Measurements from ENCODE around the gene MS4A18.

MS4A18 gene

DNA sequence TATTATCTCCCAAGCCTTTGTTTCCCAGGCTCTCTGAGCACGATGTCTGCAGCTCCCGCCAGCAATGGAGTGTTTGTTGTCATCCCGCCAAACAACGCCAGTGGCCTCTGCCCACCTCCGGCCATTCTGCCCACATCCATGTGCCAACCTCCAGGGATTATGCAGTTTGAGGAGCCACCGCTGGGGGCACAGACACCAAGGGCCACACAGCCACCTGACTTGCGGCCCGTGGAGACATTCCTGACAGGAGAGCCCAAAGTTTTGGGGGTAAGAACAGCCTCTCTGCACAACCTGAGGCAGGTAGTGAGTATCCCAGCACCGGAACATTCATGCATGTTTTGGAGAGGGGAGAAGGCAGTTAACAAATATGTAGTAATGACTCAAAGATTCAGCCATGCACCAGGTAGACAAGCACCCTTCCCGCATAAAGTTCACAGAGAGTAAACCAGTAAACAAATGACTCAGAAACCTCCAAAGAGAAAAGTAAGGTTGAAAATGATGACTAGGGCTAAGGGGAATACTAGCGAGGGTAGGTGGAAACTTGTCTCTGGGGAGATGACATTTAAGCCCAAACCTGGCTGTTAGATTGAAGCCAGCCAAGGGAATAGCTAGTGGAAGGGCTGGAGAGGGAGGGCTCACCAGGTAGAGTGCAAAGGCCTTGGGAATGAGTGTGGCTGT lies 39.3 kb downstream of the MS4A18 start:
- Histone ChIP-seq H3K4me1 (ENCODE audit: control insufficient read depth, insufficient read depth, low read length, poor library complexity, severe bottlenecking) (no peaks in the 10 kb centered on the region), H3K27ac (ENCODE audit: insufficient read depth, low read length, poor library complexity, severe bottlenecking) (no peak overlapping the region), H3K9me3 (ENCODE audit: control insufficient read depth, low read length) (no peaks in the 10 kb centered on the region), H3K27me3 (replicated peaks; ENCODE audit: control insufficient read depth, insufficient read depth, low read length, poor library complexity, severe bottlenecking) (peaks cover 3% of the 10 kb centered on the region), H3K4me3 (ENCODE audit: insufficient read depth, low read depth, low read length, poor library complexity, severe bottlenecking) (no peak overlapping the region), H3K36me3 (ENCODE audit: control insufficient read depth, insufficient read depth, low read length) (no peaks in the 10 kb centered on the region)
- DNase-seq, result no peak

DNA sequence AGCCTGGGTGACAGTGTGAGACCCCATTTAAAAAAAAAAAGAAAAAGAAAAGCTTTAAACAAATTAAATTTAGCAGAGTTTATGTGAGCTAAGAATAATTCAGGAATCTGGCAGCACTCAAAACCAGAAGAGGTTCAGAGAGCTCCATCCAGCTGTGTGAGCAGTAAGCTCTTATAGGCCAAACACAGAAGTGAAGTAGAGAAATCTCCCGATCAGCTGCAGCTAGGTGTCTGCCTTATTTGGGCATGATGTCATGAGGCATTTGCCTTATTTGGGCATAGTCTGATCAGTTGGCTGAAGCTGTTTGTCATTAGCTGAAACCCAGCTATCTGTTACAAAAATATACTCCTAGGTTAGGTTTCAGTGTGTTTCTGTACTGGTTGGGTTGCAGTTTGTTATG lies 40.4 kb downstream of the MS4A18 start:
- Histone ChIP-seq H3K4me3 (ENCODE audit: insufficient read depth, low read depth, low read length, poor library complexity, severe bottlenecking) (no peak overlapping the region), H3K27me3 (replicated peaks; ENCODE audit: control insufficient read depth, insufficient read depth, low read length, poor library complexity, severe bottlenecking) (peaks cover 3% of the 10 kb centered on the region), H3K36me3 (ENCODE audit: control insufficient read depth, insufficient read depth, low read length) (no peaks in the 10 kb centered on the region), H3K4me1 (ENCODE audit: control insufficient read depth, insufficient read depth, low read length, poor library complexity, severe bottlenecking) (no peaks in the 10 kb centered on the region), H3K9me3 (ENCODE audit: control insufficient read depth, low read length) (no peaks in the 10 kb centered on the region), H3K27ac (ENCODE audit: insufficient read depth, low read length, poor library complexity, severe bottlenecking) (no peak overlapping the region)
- DNase-seq, result no peak

DNA sequence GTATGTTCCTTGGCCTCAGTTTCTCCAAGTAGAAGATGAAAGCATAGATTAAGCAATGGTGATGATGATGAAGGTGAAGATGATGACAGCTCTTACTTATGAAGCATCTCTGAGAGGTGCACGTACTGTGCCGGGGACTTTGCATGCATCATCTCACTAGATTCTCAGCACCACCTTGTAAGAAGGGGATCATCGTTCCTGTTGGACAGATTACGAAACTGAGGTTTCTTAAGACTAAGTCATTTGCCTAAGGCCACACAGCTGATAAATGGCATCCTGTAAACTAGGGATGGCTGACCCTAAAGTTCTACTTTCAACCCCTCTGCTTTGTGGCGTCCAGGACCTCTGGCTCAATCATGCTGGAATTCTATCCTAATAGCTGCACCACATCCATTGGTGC lies 40.8 kb downstream of the MS4A18 start:
- Histone ChIP-seq H3K9me3 (ENCODE audit: control insufficient read depth, low read length) (no peaks in the 10 kb centered on the region), H3K4me1 (ENCODE audit: control insufficient read depth, insufficient read depth, low read length, poor library complexity, severe bottlenecking) (no peaks in the 10 kb centered on the region), H3K4me3 (ENCODE audit: insufficient read depth, low read depth, low read length, poor library complexity, severe bottlenecking) (no peak overlapping the region), H3K27ac (ENCODE audit: insufficient read depth, low read length, poor library complexity, severe bottlenecking) (no peak overlapping the region), H3K36me3 (ENCODE audit: control insufficient read depth, insufficient read depth, low read length) (no peaks in the 10 kb centered on the region), H3K27me3 (replicated peaks; ENCODE audit: control insufficient read depth, insufficient read depth, low read length, poor library complexity, severe bottlenecking) (peaks cover 3% of the 10 kb centered on the region)
- DNase-seq, result no peak

DNA sequence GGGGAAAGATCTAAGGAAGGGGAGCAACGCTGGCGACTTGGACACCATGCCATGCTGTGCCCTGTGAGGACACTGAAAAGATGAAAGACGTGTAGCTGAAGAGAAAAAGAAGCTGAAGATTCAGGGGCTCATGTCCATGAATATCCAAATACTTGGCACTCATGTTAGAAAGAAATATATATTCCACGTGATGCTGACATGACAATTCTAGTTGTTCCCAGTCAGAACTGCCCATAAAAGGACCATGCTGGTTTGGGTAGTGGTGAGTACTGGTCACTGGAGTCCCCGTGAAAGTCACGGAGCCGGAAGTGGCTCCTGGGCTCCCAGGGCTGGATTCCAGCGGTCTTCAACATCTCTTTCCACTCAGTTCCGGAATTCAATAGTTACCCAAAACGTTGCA lies 42.0 kb downstream of the MS4A18 start:
- Histone ChIP-seq H3K36me3 (ENCODE audit: control insufficient read depth, insufficient read depth, low read length) (no peaks in the 10 kb centered on the region), H3K9me3 (ENCODE audit: control insufficient read depth, low read length) (no peaks in the 10 kb centered on the region), H3K27me3 (replicated peaks; ENCODE audit: control insufficient read depth, insufficient read depth, low read length, poor library complexity, severe bottlenecking) (peaks cover 3% of the 10 kb centered on the region), H3K27ac (ENCODE audit: insufficient read depth, low read length, poor library complexity, severe bottlenecking) (no peak overlapping the region), H3K4me1 (ENCODE audit: control insufficient read depth, insufficient read depth, low read length, poor library complexity, severe bottlenecking) (no peaks in the 10 kb centered on the region), H3K4me3 (ENCODE audit: insufficient read depth, low read depth, low read length, poor library complexity, severe bottlenecking) (no peak overlapping the region)
- DNase-seq, result no peak

DNA sequence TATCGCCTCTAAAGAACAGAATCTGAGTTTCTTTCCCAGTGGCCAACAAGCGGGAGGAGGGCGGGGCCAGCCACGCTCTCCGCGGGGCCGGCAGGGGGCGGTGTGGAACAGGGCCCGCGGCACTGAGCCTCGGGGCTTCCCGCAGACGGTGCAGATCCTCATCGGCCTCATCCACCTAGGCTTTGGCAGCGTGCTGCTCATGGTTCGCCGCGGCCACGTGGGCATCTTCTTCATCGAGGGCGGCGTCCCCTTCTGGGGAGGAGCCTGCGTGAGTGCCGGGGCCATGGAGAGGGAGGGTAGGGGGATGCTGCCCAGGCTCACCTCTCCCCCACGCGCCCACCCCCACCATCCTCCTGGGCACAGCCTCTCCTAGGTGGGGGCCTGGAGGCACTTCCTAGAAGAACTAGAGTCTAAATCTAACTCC lies 42.9 kb downstream of the MS4A18 start:
- DNase-seq, result no peak
- Histone ChIP-seq H3K4me3 (ENCODE audit: insufficient read depth, low read depth, low read length, poor library complexity, severe bottlenecking) (no peak overlapping the region), H3K36me3 (ENCODE audit: control insufficient read depth, insufficient read depth, low read length) (no peaks in the 10 kb centered on the region), H3K9me3 (ENCODE audit: control insufficient read depth, low read length) (no peaks in the 10 kb centered on the region), H3K4me1 (ENCODE audit: control insufficient read depth, insufficient read depth, low read length, poor library complexity, severe bottlenecking) (no peaks in the 10 kb centered on the region), H3K27ac (ENCODE audit: insufficient read depth, low read length, poor library complexity, severe bottlenecking) (no peak overlapping the region), H3K27me3 (replicated peaks; ENCODE audit: control insufficient read depth, insufficient read depth, low read length, poor library complexity, severe bottlenecking) (peaks cover 3% of the 10 kb centered on the region)

DNA sequence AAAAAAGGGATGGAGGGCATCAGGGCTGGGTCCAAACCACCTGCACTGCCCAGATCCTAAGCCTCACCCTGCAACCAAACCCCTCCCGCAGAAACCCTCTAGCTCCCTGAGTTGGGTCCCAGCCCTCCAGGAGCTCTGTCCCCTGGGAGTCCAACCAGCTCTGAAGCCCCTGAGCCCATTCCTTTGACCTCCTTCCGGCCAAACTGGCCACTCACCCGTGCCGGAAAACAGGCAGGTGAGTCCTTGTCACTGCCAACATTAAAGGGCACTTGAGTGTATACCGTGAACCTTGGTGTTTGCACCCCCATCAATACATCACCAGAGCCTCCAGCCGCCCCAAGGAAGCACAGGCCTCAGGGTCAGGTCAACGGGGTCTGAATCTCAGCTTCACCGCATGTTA lies 43.7 kb downstream of the MS4A18 start:
- no peak overlapping the region for H3K4me3 ChIP-seq (ENCODE audit: insufficient read depth, low read depth, low read length, poor library complexity, severe bottlenecking)
- no peak for DNase-seq
- H3K4me1 ChIP-seq (ENCODE audit: control insufficient read depth, insufficient read depth, low read length, poor library complexity, severe bottlenecking), result no peaks in the 10 kb centered on the region
- no peak overlapping the region for H3K27ac ChIP-seq (ENCODE audit: insufficient read depth, low read length, poor library complexity, severe bottlenecking)
- H3K27me3 ChIP-seq (replicated peaks; ENCODE audit: control insufficient read depth, insufficient read depth, low read length, poor library complexity, severe bottlenecking), result peaks cover 3% of the 10 kb centered on the region
- no peaks in the 10 kb centered on the region for H3K9me3 ChIP-seq (ENCODE audit: control insufficient read depth, low read length)
- no peaks in the 10 kb centered on the region for H3K36me3 ChIP-seq (ENCODE audit: control insufficient read depth, insufficient read depth, low read length)

DNA sequence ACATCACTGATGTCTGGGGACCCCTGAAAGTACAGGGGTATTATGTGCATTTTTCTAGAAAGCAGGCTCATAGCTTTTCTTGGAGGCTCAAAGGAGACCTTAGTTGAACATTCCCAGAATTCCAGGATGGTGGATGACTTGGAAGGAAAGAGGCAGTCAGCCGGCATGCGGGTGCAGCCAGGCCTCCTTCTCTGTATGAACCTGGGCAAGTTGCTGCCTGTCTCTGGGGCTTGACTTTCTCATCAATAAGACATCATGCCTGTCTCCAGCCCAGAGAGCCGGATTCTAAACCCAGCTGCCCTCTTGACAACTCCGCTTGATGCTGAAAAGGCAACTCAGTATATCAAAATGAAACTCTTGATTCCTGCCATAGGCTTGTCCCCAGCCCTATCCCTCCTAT lies 44.8 kb downstream of the MS4A18 start:
- Histone ChIP-seq H3K36me3 (ENCODE audit: control insufficient read depth, insufficient read depth, low read length) (no peaks in the 10 kb centered on the region), H3K9me3 (ENCODE audit: control insufficient read depth, low read length) (no peaks in the 10 kb centered on the region), H3K4me3 (ENCODE audit: insufficient read depth, low read depth, low read length, poor library complexity, severe bottlenecking) (no peak overlapping the region), H3K4me1 (ENCODE audit: control insufficient read depth, insufficient read depth, low read length, poor library complexity, severe bottlenecking) (no peaks in the 10 kb centered on the region), H3K27ac (ENCODE audit: insufficient read depth, low read length, poor library complexity, severe bottlenecking) (no peak overlapping the region), H3K27me3 (replicated peaks; ENCODE audit: control insufficient read depth, insufficient read depth, low read length, poor library complexity, severe bottlenecking) (no peaks in the 10 kb centered on the region)
- DNase-seq, result no peak

DNA sequence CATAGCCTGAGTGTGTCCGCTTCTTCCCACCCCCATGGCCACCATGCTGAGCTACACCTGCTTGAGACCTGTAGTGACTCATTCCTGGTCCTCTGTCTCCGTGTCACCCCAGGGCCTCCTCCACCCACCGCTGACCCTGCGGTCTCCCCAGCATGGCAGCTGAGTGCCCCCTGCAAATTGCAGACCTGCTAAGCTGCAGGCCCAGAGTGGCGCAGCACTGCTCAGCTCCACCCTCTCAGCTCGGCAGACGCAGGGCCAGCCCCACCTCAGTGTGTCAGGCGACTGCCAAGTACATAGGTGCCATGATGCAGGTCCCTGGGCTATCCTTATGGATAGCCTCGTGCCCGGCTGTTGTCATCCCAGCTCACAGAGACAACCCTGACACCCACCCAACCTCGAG lies 45.3 kb downstream of the MS4A18 start:
- Histone ChIP-seq H3K27me3 (replicated peaks; ENCODE audit: control insufficient read depth, insufficient read depth, low read length, poor library complexity, severe bottlenecking) (no peaks in the 10 kb centered on the region), H3K27ac (ENCODE audit: insufficient read depth, low read length, poor library complexity, severe bottlenecking) (no peak overlapping the region), H3K4me1 (ENCODE audit: control insufficient read depth, insufficient read depth, low read length, poor library complexity, severe bottlenecking) (no peaks in the 10 kb centered on the region), H3K9me3 (ENCODE audit: control insufficient read depth, low read length) (no peaks in the 10 kb centered on the region), H3K4me3 (ENCODE audit: insufficient read depth, low read depth, low read length, poor library complexity, severe bottlenecking) (no peak overlapping the region), H3K36me3 (ENCODE audit: control insufficient read depth, insufficient read depth, low read length) (no peaks in the 10 kb centered on the region)
- no peak for DNase-seq

DNA sequence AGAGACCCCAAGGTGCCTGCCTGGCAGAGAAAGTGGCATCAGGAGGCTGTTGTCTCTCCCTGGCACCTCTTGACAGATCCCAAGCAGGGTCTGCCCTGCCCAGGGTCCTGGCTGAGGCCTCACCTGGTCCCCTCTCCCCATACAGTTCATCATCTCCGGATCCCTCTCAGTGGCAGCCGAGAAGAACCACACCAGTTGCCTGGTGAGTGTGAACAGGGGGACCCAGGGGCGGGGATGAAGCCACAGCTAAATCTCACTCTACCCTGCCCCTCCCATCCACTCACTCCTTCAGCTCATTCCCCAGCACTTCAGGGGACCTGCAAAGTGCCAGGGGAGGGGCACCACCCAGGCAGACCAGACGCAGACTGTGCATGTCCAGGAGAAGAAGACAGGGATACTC lies 46.6 kb downstream of the MS4A18 start:
- Histone ChIP-seq H3K27ac (ENCODE audit: insufficient read depth, low read length, poor library complexity, severe bottlenecking) (no peak overlapping the region), H3K36me3 (ENCODE audit: control insufficient read depth, insufficient read depth, low read length) (no peaks in the 10 kb centered on the region), H3K27me3 (replicated peaks; ENCODE audit: control insufficient read depth, insufficient read depth, low read length, poor library complexity, severe bottlenecking) (no peaks in the 10 kb centered on the region), H3K4me1 (ENCODE audit: control insufficient read depth, insufficient read depth, low read length, poor library complexity, severe bottlenecking) (no peaks in the 10 kb centered on the region), H3K4me3 (ENCODE audit: insufficient read depth, low read depth, low read length, poor library complexity, severe bottlenecking) (no peak overlapping the region), H3K9me3 (ENCODE audit: control insufficient read depth, low read length) (no peaks in the 10 kb centered on the region)
- no peak for DNase-seq

DNA sequence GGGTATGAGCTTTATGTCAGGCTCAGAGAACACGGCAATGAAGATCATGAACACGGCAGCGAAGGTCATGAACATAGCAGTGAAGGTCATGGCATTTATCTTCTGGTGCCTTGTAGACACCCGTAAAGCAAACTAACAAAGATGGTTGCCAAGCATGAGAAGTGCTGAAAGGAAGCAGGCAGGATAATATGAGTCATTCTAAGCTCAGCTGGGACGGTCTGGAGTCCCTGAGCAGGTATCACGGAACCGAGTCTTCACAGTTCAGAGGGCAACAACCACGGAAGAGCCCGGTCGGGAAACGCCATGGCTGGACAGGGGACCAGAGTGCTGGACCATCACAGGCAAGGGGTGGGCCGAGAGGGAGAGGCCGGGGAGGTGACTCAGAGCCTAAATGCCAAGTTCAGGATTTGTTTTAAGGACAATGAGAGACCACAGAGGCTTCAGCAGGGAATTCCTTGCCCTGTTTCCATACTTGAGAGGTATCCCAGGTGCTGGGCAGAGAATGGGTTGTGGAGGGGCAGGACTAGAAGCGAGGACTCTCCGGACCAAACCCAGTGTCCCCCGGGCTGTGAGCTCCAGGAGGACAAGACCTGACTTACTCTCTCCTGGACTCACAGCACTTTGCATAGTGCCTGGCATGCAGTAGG lies 47.5 kb downstream of the MS4A18 start:
- no peak overlapping the region for H3K27ac ChIP-seq (ENCODE audit: insufficient read depth, low read length, poor library complexity, severe bottlenecking)
- H3K27me3 ChIP-seq (replicated peaks; ENCODE audit: control insufficient read depth, insufficient read depth, low read length, poor library complexity, severe bottlenecking), result no peaks in the 10 kb centered on the region
- H3K9me3 ChIP-seq (ENCODE audit: control insufficient read depth, low read length), result no peaks in the 10 kb centered on the region
- H3K4me3 ChIP-seq (ENCODE audit: insufficient read depth, low read depth, low read length, poor library complexity, severe bottlenecking), result no peak overlapping the region
- no peaks in the 10 kb centered on the region for H3K4me1 ChIP-seq (ENCODE audit: control insufficient read depth, insufficient read depth, low read length, poor library complexity, severe bottlenecking)
- no peak for DNase-seq
- no peaks in the 10 kb centered on the region for H3K36me3 ChIP-seq (ENCODE audit: control insufficient read depth, insufficient read depth, low read length)
